Stimulated activated naive CD8-positive, alpha-beta T cell treated with anti-CD3 and anti-CD28 coated beads, Interleukin-15, Interleukin-2, amounts not matched to agents 100 U/mL and 50 U/mL, for 24 hours (primary cell): ENCODE data around the gene MALL.
"Not testable (repeated sequence)": the region's sequence is repeated elsewhere in the genome, so short reads cannot be mapped to it uniquely, and the experiment has no call there.

ENCODE experiments used
- ATAC-seq: fragments of 150-1000 bp; cut with Tn5 transposase; one replicate; pipeline ENCODE4 v1.10.0; 2021
- DNase-seq: peaks from one replicate; pipeline ENCODE4 v3.0.0; 2021

MALL gene

GRCh38 chr2:110097506-110098220, 18.0 kb downstream of the MALL start:
- no peak for DNase-seq
- ATAC-seq: no peak

GRCh38 chr2:110095994-110096633, 19.5 kb downstream of the MALL start:
- ATAC-seq (no peak), DNase-seq (no peak)

GRCh38 chr2:110094884-110095534, 20.6 kb downstream of the MALL start:
- ATAC-seq, DNase-seq: not testable (repeated sequence)

GRCh38 chr2:110093924-110094323, 21.7 kb downstream of the MALL start:
- not testable (repeated sequence) for ATAC-seq, DNase-seq

- DNase-seq, ATAC-seq: not testable (repeated sequence)
Measured at GRCh38 chr2:110090164-110090563, 25.5 kb downstream of the MALL start.

- DNase-seq, ATAC-seq: not testable (repeated sequence)
Measured at GRCh38 chr2:110083757-110084156, 31.9 kb downstream of the MALL start.

- not testable (repeated sequence) for ATAC-seq, DNase-seq
Measured at GRCh38 chr2:110083162-110083561, 32.5 kb downstream of the MALL start.

GRCh38 chr2:110078104-110078503, 37.5 kb downstream of the MALL start:
- ATAC-seq, DNase-seq: not testable (repeated sequence)

GRCh38 chr2:110075896-110076295, 39.7 kb downstream of the MALL start:
- DNase-seq, ATAC-seq: not testable (repeated sequence)

GRCh38 chr2:110069869-110070268, 45.8 kb downstream of the MALL start:
- not testable (repeated sequence) for DNase-seq, ATAC-seq

GRCh38 chr2:110068153-110068552, 47.5 kb downstream of the MALL start:
- DNase-seq, ATAC-seq: not testable (repeated sequence)

- DNase-seq, ATAC-seq: not testable (repeated sequence)
Measured at GRCh38 chr2:110062332-110062731, 53.3 kb downstream of the MALL start.

- DNase-seq, ATAC-seq: not testable (repeated sequence)
Measured at GRCh38 chr2:110060550-110060949, 55.1 kb downstream of the MALL start.

GRCh38 chr2:110059694-110060358, 55.8 kb downstream of the MALL start:
- ATAC-seq, DNase-seq: not testable (repeated sequence)

GRCh38 chr2:110059009-110059693, 56.5 kb downstream of the MALL start:
- DNase-seq, ATAC-seq: not testable (repeated sequence)

GRCh38 chr2:110058034-110058433, 57.6 kb downstream of the MALL start:
- ATAC-seq, DNase-seq: not testable (repeated sequence)

GRCh38 chr2:110055819-110056408, 59.7 kb downstream of the MALL start:
- not testable (repeated sequence) for ATAC-seq, DNase-seq

- ATAC-seq, DNase-seq: not testable (repeated sequence)
Measured at GRCh38 chr2:110054521-110055407, 60.9 kb downstream of the MALL start.

- DNase-seq: not testable (repeated sequence)
- ATAC-seq: peak; percentile 59
Measured at GRCh38 chr2:110053688-110054087, 61.9 kb downstream of the MALL start.

GRCh38 chr2:110052166-110052565, 63.5 kb downstream of the MALL start:
- ATAC-seq, DNase-seq: not testable (repeated sequence)
